Duodenal mucosa (tissue), 2 donors: ENCODE results near the gene RSPH1.

Experiments used
- H3K27ac ChIP-seq: one replicate; pipeline ENCODE4 v1.7.0; 2013; ENCODE audit warnings: low read depth, low read length
- H3K27me3 ChIP-seq, 2 donors: one replicate each; pipeline ENCODE4 v1.7.0; 2013; ENCODE audit warnings: low read length in 2 of 2, control low read depth in 1 of 2; ENCODE audit not compliant: insufficient read depth in 2 of 2, control insufficient read depth in 1 of 2
- H3K36me3 ChIP-seq, 2 donors: one replicate each; pipeline ENCODE4 v1.7.0; 2013; ENCODE audit warnings: low read length in 2 of 2, control low read depth in 1 of 2; ENCODE audit not compliant: insufficient read depth in 2 of 2, control insufficient read depth in 1 of 2
- H3K4me1 ChIP-seq, 2 donors: one replicate each; pipeline ENCODE4 v1.7.0; 2013; ENCODE audit warnings: low read length in 2 of 2, control low read depth in 1 of 2; ENCODE audit not compliant: insufficient read depth in 2 of 2, control insufficient read depth in 1 of 2
- H3K4me3 ChIP-seq, 2 donors: one replicate each; pipeline ENCODE4 v1.7.0; 2013; ENCODE audit warnings: low read length in 2 of 2, low read depth in 1 of 2
- H3K9ac ChIP-seq, 2 donors: one replicate each; pipeline ENCODE4 v1.7.0; 2013; ENCODE audit warnings: low read length in 2 of 2, low read depth in 1 of 2
- H3K9me3 ChIP-seq, 2 donors: one replicate each; pipeline ENCODE4 v1.7.0; 2013; ENCODE audit warnings: low read length in 2 of 2, control low read depth in 1 of 2; ENCODE audit not compliant: control insufficient read depth in 1 of 2

RSPH1 gene

DNA sequence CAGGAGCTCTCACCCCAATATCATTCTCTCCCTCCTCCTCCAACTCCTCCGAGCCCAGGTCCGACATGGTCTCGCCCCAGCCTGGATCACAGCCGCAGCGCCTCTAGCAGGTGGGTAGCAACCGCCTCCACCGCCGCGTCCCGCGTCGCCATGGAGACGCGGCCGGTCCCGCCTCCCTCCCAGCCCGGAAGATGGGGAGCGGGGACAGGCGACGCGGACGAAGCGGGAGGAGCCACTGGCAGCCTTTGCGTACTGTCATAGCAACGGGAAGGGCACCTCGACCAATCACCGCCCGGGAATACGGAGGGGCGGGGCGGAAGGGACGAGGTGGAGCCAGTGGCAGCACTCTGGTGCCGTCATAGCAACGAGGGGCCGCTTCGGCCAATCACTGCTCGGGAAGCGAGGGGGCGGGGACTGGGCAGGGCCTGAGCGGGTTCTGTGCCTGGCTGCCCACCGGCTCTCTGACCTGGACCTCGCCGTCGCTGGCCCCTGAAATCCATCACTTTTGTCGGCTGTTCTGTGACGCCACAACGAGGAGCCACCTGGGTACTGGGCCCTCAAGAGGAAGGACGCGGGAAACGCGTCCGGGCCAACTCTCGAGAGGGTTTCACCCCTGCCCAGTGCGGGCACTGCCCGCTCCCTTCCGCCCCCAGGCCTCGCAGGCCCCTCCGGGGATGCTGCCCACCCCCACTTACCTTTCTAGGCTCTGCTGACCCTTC is at the start of gene RSPH1:
TSS of gene RSPH1 (minus strand) at position 105 of the 719 bp plus-strand sequence. CDS start at position 67, 38 bp downstream.
- no peaks in the 10 kb centered on the region for H3K36me3 ChIP-seq
- H3K4me3 ChIP-seq: peak within 1 kb of the TSS; percentile 82 to 87
- no peaks in the 10 kb centered on the region for H3K9me3 ChIP-seq
- H3K27me3 ChIP-seq: no peaks in the 10 kb centered on the region
- H3K9ac ChIP-seq: peak within 1 kb of the TSS; percentile 87 to 93
- peaks cover 25 to 38% of the 10 kb centered on the region in 2 donors for H3K4me1 ChIP-seq
- peak within 1 kb of the TSS; percentile 76 for H3K27ac ChIP-seq

DNA sequence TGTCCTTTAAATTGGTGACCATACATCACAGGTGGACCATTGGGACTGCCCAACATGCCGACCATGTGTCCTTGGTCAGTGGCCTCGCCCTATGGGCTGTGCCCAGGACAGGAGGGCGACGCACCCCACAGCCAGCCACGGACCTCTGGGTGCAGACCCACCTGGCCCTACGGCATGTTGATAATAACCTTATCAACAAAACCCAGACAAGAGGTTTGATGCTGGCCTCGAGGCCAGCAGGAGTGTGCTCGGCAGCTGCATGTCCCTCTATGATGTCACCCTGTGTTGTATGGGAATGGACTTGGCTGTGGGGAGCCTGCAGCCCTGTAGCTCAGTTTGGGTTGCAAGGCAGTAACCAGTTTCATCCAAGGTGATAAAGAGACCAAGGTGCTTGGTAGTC is 49.7 kb upstream of the RSPH1 start:
- Histone ChIP-seq H3K27ac (no peak overlapping the region), H3K36me3 (peaks cover 53 to 88% of the 10 kb centered on the region in 2 donors), H3K27me3 (no peaks in the 10 kb centered on the region), H3K4me1 (no peaks in the 10 kb centered on the region), H3K4me3 (no peak overlapping the region), H3K9ac (no peak overlapping the region), H3K9me3 (no peaks in the 10 kb centered on the region)

DNA sequence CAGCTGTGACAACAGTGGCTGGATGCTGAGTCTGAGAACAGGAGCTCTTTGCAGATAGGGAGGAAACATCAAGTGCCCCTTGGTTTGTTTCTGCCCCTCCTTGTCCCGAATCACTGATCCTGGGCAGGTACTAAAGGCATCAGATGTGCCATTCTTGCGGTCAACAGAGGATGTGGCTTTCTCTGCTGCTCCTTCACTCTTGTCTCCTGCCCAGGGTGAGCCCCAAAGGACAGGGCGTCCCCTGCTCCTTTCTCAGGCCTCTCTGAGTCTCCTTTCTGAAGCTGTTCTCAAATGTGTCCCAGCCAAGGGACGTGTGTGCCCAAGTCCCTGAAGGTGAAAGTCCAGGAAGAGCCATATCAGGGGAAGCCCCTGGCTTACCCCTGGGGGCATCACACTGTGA is 49.3 kb upstream of the RSPH1 start:
- H3K4me1 ChIP-seq: no peaks in the 10 kb centered on the region
- H3K4me3 ChIP-seq: no peak overlapping the region
- H3K27me3 ChIP-seq: no peaks in the 10 kb centered on the region
- no peaks in the 10 kb centered on the region for H3K9me3 ChIP-seq
- H3K27ac ChIP-seq: no peak overlapping the region
- no peak overlapping the region for H3K9ac ChIP-seq
- peaks cover 54 to 88% of the 10 kb centered on the region in 2 donors for H3K36me3 ChIP-seq

DNA sequence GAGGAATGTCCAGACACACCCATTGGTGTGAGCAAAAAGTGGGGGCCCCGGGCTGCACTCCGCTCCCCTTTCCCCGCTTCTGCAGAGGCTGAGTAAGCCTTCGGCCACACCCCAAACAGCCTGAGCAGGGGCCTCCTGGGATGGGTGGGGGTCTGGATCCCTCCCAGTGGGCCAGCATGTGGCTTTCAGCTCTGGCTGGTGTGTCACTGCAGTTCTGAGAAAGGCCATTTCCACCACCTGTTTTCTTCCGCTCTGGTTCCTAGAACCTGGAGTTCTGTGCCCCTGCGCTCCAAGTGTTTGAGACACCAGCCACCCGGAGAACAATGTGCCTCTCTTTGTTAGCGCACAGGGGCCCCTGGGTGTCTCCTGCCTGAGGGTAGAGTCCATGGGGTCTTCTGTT is 48.5 kb upstream of the RSPH1 start:
- Histone ChIP-seq H3K4me1 (no peaks in the 10 kb centered on the region), H3K4me3 (no peak overlapping the region), H3K27ac (no peak overlapping the region), H3K27me3 (no peaks in the 10 kb centered on the region), H3K36me3 (peaks cover 54 to 93% of the 10 kb centered on the region in 2 donors), H3K9ac (no peak overlapping the region), H3K9me3 (no peaks in the 10 kb centered on the region)

DNA sequence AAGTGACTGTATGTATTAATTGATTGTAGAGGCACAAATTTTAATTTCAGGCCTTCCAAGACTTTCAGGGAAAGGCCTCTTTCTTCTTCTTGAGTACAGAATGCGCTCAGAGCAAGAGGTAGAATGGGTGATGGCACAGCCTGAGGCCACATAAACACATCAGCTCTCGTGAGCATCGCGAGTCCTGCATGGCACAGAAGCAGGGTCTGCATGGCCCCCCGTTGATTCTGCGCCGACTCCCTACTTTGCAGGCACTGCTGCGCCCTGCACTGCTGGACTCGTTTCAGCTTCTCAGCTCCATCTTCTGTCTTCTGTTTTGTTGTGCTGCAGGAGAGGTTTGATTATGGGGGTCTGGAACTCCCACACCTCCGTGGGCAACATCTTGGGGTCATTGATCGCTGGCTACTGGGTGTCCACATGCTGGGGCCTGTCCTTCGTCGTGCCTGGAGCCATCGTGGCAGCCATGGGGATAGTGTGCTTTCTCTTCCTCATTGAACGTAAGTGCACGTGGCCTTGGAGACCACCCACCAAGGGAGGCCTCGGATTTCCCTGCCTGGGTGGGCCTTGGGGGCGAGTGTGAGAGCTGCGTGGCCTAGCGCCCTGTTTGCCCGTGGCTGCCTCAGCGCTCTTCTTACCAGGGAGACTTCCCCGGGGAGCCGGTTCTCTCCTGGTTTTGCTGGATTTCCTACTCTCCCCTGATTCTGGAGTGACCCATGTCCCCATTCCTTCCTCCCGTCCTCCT is 47.3 kb upstream of the RSPH1 start:
- Histone ChIP-seq H3K27me3 (no peaks in the 10 kb centered on the region), H3K4me3 (no peak overlapping the region), H3K9me3 (no peaks in the 10 kb centered on the region), H3K9ac (no peak overlapping the region), H3K27ac (no peak overlapping the region), H3K36me3 (peaks cover 56 to 91% of the 10 kb centered on the region in 2 donors), H3K4me1 (peaks cover 0 to 6% of the 10 kb centered on the region in 2 donors)

DNA sequence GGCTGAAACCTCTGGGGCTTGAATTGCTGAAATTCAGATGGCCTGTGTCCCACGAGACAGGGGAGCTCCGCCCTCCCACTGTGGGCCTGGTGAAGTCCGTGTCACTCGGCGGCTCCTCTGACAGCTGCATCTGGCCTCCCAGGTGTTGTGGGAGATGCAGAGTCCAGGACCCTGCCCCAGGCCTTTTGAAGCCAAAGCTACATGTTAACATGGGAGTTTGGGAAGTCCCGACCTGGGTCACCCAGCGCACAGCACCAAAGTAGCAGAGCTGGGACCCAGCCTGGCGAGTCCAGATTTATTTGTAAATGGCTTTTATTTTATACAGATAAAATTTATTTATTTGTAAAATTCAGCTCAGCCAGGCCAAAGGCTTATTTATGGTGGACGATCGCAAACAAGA is 46.6 kb upstream of the RSPH1 start:
- Histone ChIP-seq H3K27ac (no peak overlapping the region), H3K36me3 (peaks cover 55 to 91% of the 10 kb centered on the region in 2 donors), H3K9ac (no peak overlapping the region), H3K9me3 (no peaks in the 10 kb centered on the region), H3K4me3 (no peak overlapping the region), H3K27me3 (no peaks in the 10 kb centered on the region), H3K4me1 (peaks cover 2 to 7% of the 10 kb centered on the region in 2 donors)

DNA sequence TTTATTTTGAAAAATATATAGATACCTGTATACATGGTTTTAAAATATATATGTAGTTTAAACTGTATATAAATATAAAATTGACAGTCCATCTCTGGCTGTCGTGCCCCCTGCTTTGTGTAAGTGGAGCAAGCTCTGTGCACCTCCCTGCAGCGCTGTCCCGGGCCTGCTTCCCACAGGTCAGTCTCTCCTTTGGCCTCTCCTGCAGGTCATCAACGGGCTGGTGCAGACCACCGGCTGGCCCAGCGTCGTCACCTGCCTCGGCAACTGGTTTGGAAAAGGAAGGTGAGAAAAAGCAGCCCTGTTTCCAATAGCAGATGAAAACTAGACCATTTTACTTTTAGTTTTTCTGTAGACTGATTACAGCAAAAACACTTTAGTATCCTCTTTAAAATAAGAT is 46.2 kb upstream of the RSPH1 start:
- Histone ChIP-seq H3K4me3 (no peak overlapping the region), H3K27ac (no peak overlapping the region), H3K4me1 (peaks cover 6 to 7% of the 10 kb centered on the region in 2 donors), H3K9me3 (no peaks in the 10 kb centered on the region), H3K27me3 (no peaks in the 10 kb centered on the region), H3K9ac (no peak overlapping the region), H3K36me3 (peaks cover 55 to 91% of the 10 kb centered on the region in 2 donors)

DNA sequence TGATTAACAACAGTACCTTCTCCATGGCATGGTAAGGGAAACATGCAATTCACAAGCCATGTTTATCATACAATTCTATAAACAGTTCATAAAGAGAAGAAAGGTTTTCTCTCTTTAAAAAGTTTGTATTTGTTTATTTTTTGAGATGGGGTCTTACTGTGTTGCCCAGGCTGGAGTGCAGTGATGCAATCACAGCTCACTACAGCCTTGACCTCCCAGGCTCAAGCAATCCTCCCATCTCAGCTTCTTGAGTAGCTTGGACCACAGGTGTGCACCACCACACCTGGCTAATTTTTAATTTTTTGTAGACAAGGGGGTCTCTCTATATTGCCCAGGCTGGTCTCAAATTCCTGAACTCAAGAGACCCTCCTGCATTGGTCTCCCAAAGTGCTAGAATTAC is 45.6 kb upstream of the RSPH1 start:
- no peak overlapping the region for H3K9ac ChIP-seq
- H3K9me3 ChIP-seq: no peaks in the 10 kb centered on the region
- H3K27ac ChIP-seq: no peak overlapping the region
- no peak overlapping the region for H3K4me3 ChIP-seq
- H3K36me3 ChIP-seq: peaks cover 56 to 91% of the 10 kb centered on the region in 2 donors
- H3K27me3 ChIP-seq: no peaks in the 10 kb centered on the region
- peaks cover 6 to 11% of the 10 kb centered on the region in 2 donors for H3K4me1 ChIP-seq

DNA sequence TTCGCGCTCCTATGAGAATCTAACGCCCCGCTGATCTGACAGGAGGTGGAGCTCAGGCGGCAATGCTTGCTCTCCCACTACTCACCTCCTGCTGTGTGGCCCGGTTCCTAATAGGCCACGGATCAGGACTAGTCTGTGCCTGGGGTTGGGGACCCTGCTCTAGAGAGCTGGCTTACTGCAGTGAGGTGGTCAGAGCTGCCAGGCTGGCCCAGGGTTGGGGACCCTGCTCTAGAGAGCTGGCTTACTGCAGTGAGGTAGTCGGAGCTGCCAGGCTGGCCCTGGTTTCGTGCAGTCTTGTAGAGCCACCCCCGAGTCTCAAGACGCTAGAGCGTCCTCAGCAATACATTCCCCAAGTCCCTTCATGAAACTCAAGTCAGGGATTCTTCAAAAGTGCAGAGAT is 45.1 kb upstream of the RSPH1 start:
- Histone ChIP-seq H3K36me3 (peaks cover 57 to 91% of the 10 kb centered on the region in 2 donors), H3K9ac (no peak overlapping the region), H3K4me3 (no peak overlapping the region), H3K4me1 (peaks cover 6 to 16% of the 10 kb centered on the region in 2 donors), H3K9me3 (no peaks in the 10 kb centered on the region), H3K27ac (no peak overlapping the region), H3K27me3 (no peaks in the 10 kb centered on the region)

DNA sequence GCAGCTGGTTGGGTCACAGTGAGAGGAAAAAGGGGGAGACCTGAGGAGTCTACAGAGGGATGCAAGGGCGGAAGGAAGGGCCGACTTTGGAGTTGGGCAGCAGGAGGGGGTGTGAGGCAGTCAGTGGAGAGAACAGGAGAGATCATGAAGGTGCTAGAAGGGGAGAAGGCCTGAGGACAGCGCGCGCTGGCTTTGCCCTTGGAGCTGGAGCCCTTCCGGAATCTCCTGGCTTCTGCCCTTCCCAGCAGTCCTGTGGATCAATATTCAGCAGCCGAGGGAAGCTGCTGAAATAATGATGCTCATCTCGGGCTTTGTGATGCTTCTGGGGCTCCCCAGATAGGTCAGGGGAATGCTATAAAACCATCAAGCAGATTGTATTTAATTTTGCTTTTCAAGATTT is 44.4 kb upstream of the RSPH1 start:
- Histone ChIP-seq H3K4me3 (no peak overlapping the region), H3K36me3 (peaks cover 57 to 91% of the 10 kb centered on the region in 2 donors), H3K9me3 (no peaks in the 10 kb centered on the region), H3K27ac (no peak overlapping the region), H3K4me1 (peaks cover 12 to 24% of the 10 kb centered on the region in 2 donors), H3K27me3 (no peaks in the 10 kb centered on the region), H3K9ac (no peak overlapping the region)
